D721Med (cell line): ENCODE results near the gene ADAMTS12.

Experiments used
- DNase-seq: peaks from one replicate; pipeline ENCODE4 v3.0.0; 2011; ENCODE audit warnings: low spot score; ENCODE audit not compliant: insufficient read length
- FAIRE-seq: peaks from 2 replicates; lab custom pipeline; 2011; peaks lifted over from hg19 to GRCh38; lab: Jason Lieb, UNC
- CTCF ChIP-seq: IDR thresholded peaks from 2 replicates; pipeline ENCODE4 v1.5.1; 2012; ENCODE audit warnings: mild to moderate bottlenecking, control low read depth; ENCODE audit not compliant: insufficient read depth; ENCODE audit errors: missing control alignments

The ADAMTS12 gene

GRCh38 chr5:33482335-33482734, 409.5 kb downstream of the ADAMTS12 start:
- no peak for TF ChIP-seq CTCF
- DNase-seq (no peak), FAIRE-seq (no peak)

GRCh38 chr5:33480876-33481275, 410.9 kb downstream of the ADAMTS12 start:
- no peak for FAIRE-seq
- DNase-seq = no peak
- no peak for TF ChIP-seq CTCF

- DNase-seq = no peak
Observed at GRCh38 chr5:33479311-33479710, 412.5 kb downstream of the ADAMTS12 start.

GRCh38 chr5:33477816-33478215, 414.0 kb downstream of the ADAMTS12 start:
- FAIRE-seq (no peak), DNase-seq (no peak)
- TF ChIP-seq CTCF = no peak

More at GRCh38 chr5:33479311-33479710, 412.5 kb downstream of the ADAMTS12 start:
- no peak for TF ChIP-seq CTCF
- FAIRE-seq = no peak

GRCh38 chr5:33476992-33477391, 414.8 kb downstream of the ADAMTS12 start:
- DNase-seq (no peak), FAIRE-seq (no peak)
- TF ChIP-seq CTCF = no peak

- DNase-seq (no peak), FAIRE-seq (no peak)
- TF ChIP-seq CTCF = no peak
Observed at GRCh38 chr5:33475706-33476105, 416.1 kb downstream of the ADAMTS12 start.

- TF ChIP-seq CTCF = no peak
- DNase-seq = no peak
Observed at GRCh38 chr5:33474931-33475499, 416.8 kb downstream of the ADAMTS12 start.

More at GRCh38 chr5:33474931-33475499, 416.8 kb downstream of the ADAMTS12 start:
- FAIRE-seq = no peak
